ENCODE measurements around the gene PSMD1.

- TF ChIP-seq POLR2A (IDR thresholded peaks at IDR 0.05; ENCODE audit: low read depth) (no peak), EP300 (IDR thresholded peaks at IDR 0.05) (no peak), CTCF (IDR thresholded peaks at IDR 0.05) (no peak)
These were observed 127.2 kb downstream of the PSMD1 start for GRCh38 chr2:231183851-231184250.

Data from esophagus muscularis mucosa (tissue), 4 donors.